Hepatocyte (in vitro differentiated cells): ENCODE measurements around the gene FOXO3.

Source experiments
- EZH2 ChIP-seq: fragments of 200-600 bp; sonication (generic); IDR thresholded peaks from 2 replicates; pipeline ENCODE4 v1.6.1; 2016; ENCODE audit warnings: antibody characterized with exemption, mild to moderate bottlenecking, borderline replicate concordance
- EZH2phosphoT487 ChIP-seq: fragments of 200-600 bp; sonication (generic); IDR thresholded peaks from one replicate; pipeline ENCODE4 v1.6.1; 2018; ENCODE audit warnings: antibody characterized with exemption, mild to moderate bottlenecking, low read depth, moderate library complexity; ENCODE audit not compliant: unreplicated experiment, severe bottlenecking
- TF ChIP-seq, protein P1 (sequence below): fragments of 200-600 bp; sonication (generic); IDR thresholded peaks from 2 replicates; pipeline ENCODE4 v1.5.1; 2016; ENCODE audit warnings: antibody characterized with exemption, mild to moderate bottlenecking; ENCODE audit not compliant: poor library complexity

- TF ChIP-seq, protein P1, sequence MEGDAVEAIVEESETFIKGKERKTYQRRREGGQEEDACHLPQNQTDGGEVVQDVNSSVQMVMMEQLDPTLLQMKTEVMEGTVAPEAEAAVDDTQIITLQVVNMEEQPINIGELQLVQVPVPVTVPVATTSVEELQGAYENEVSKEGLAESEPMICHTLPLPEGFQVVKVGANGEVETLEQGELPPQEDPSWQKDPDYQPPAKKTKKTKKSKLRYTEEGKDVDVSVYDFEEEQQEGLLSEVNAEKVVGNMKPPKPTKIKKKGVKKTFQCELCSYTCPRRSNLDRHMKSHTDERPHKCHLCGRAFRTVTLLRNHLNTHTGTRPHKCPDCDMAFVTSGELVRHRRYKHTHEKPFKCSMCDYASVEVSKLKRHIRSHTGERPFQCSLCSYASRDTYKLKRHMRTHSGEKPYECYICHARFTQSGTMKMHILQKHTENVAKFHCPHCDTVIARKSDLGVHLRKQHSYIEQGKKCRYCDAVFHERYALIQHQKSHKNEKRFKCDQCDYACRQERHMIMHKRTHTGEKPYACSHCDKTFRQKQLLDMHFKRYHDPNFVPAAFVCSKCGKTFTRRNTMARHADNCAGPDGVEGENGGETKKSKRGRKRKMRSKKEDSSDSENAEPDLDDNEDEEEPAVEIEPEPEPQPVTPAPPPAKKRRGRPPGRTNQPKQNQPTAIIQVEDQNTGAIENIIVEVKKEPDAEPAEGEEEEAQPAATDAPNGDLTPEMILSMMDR = no peak
- TF ChIP-seq EZH2phosphoT487 (no peak), EZH2 (no peak)
These were observed 152.2 kb downstream of the FOXO3 start for GRCh38 chr6:108712946-108713345.
